KG1 (cell line): ENCODE results near the gene ASAH2B.

Source experiments
- DNase-seq: peaks from one replicate; lab custom pipeline; 2025; lab: John Stamatoyannopoulos, UW

Gene ASAH2B

GRCh38 chr10:50798297-50798696 lies 58.6 kb downstream of the ASAH2B start:
- DNase-seq = no peak

DNA sequence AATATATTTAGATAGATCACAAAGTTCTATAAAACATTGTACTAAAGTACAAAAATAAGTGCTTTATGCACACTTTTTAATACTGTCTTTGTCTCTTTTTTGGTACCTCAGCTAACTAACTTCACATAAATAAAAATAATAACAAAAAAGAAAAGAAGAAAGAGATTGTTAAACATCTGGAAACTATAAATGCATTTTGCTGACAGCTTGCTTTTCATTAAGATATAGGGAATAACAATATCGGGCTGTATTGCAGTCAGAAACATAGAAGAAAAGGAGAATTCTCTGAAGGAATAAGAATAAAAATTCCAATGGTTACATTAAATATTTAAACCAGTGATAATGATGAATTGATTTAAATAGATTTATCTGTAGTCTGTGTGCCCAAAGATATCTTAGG lies 59.9 kb downstream of the ASAH2B start:
- no peak for DNase-seq

- DNase-seq = no peak
Observed at GRCh38 chr10:50805981-50806622, 66.4 kb downstream of the ASAH2B start.

- no peak for DNase-seq
Observed at GRCh38 chr10:50807851-50808776, 68.4 kb downstream of the ASAH2B start.
